Keratinocyte (primary cell): Measurements from ENCODE around the gene FHL1. TPM values are rescaled to one million over a fixed set of nuclear protein-coding genes. Genes with fewer than 3 reads are reported as not detected.

Source experiments
- DNase-seq: peaks from one replicate; pipeline ENCODE4 v3.0.0-alpha.2; 2011; ENCODE audit warnings: low read depth, missing footprints, low spot score
- FAIRE-seq: peaks from 2 replicates; lab custom pipeline; 2011; peaks lifted over from hg19 to GRCh38; lab: Jason Lieb, UNC
- H2AFZ ChIP-seq: 2 replicates; pipeline ENCODE4 v1.6.0; 2012; ENCODE audit warnings: low read length, control low read depth, inconsistent platforms; ENCODE audit not compliant: control insufficient read depth
- H3K27ac ChIP-seq: 2 replicates; pipeline ENCODE4 v1.5.1; 2011; ENCODE audit warnings: low read length; ENCODE audit not compliant: control insufficient read depth, insufficient read depth
- H3K27me3 ChIP-seq: 3 replicates; pipeline ENCODE4 v1.6.0; 2011; ENCODE audit warnings: low read length; ENCODE audit not compliant: control insufficient read depth, insufficient read depth; ENCODE audit errors: extremely low read depth
- H3K36me3 ChIP-seq, 2 experiments: 2 replicates in 1 of 2; 3 replicates in 1 of 2; pipeline ENCODE4 v1.5.1; 2011; ENCODE audit warnings: low read length in 2 of 2, mild to moderate bottlenecking in 1 of 2; ENCODE audit not compliant: control insufficient read depth in 2 of 2, insufficient read depth in 2 of 2; ENCODE audit errors: extremely low read depth in 1 of 2
- H3K4me1 ChIP-seq: 3 replicates; pipeline ENCODE4 v1.5.1; 2011; ENCODE audit warnings: low read length; ENCODE audit not compliant: control insufficient read depth, insufficient read depth; ENCODE audit errors: extremely low read depth
- H3K4me2 ChIP-seq: 3 replicates; pipeline ENCODE4 v1.6.0; 2011; ENCODE audit warnings: low read depth, low read length; ENCODE audit not compliant: control insufficient read depth, insufficient read depth; ENCODE audit errors: extremely low read depth
- H3K4me3 ChIP-seq, 3 experiments: fragments of 200-600 bp in 1 of 3; sonication (generic) in 1 of 3; 2 replicates in 2 of 3; 3 replicates in 1 of 3; pipeline ENCODE4 v1.5.1; 2011 to 2016; ENCODE audit warnings: low read length in 3 of 3, mild to moderate bottlenecking in 3 of 3, control low read depth in 2 of 3, inconsistent platforms in 1 of 3, low read depth in 1 of 3, mixed read lengths in 1 of 3, mixed run types in 1 of 3, moderate library complexity in 1 of 3; ENCODE audit not compliant: control insufficient read depth in 2 of 3, insufficient read depth in 2 of 3; ENCODE audit errors: extremely low read depth in 1 of 3
- H3K79me2 ChIP-seq: 2 replicates; pipeline ENCODE4 v1.6.0; 2012; ENCODE audit warnings: low read length; ENCODE audit not compliant: control insufficient read depth, insufficient read depth
- H3K9ac ChIP-seq: 3 replicates; pipeline ENCODE4 v1.6.0; 2011; ENCODE audit warnings: low read length; ENCODE audit not compliant: control insufficient read depth, insufficient read depth; ENCODE audit errors: extremely low read depth
- H3K9me1 ChIP-seq: 3 replicates; pipeline ENCODE4 v1.6.0; 2011; ENCODE audit warnings: low read length; ENCODE audit not compliant: control insufficient read depth, insufficient read depth; ENCODE audit errors: extremely low read depth
- H3K9me3 ChIP-seq: 2 replicates; pipeline ENCODE4 v1.5.1; 2012; ENCODE audit warnings: low read depth, low read length; ENCODE audit not compliant: control insufficient read depth
- H4K20me1 ChIP-seq: 3 replicates; pipeline ENCODE4 v1.6.0; 2011; ENCODE audit warnings: low read length; ENCODE audit not compliant: control insufficient read depth, insufficient read depth; ENCODE audit errors: extremely low read depth
- CTCF ChIP-seq, 3 experiments: IDR thresholded peaks in 1 of 3; conservative IDR thresholded peaks in 1 of 3; optimal IDR thresholded peaks in 1 of 3; 2 replicates in 2 of 3; 3 replicates in 1 of 3; pipeline versions ENCODE3 to v1.5.1; 2011; ENCODE audit warnings: low read length in 3 of 3, mild to moderate bottlenecking in 3 of 3, moderate library complexity in 2 of 3, control low read depth in 1 of 3, inconsistent platforms in 1 of 3; ENCODE audit not compliant: insufficient read depth in 2 of 3; ENCODE audit errors: extremely low read depth in 1 of 3
- EZH2 ChIP-seq: IDR thresholded peaks from one replicate; pipeline ENCODE4 v1.6.1; 2012; ENCODE audit warnings: inconsistent platforms, mild to moderate bottlenecking, low read length, moderate library complexity
- dilution Hi-C: fragments of 300-500 bp; cut with MboI; formaldehyde crosslinking; loops from one replicate; pipeline ENCODE4 v1.7.0; 2020; ENCODE audit warnings: low sequenced_read_pairs; ENCODE audit not compliant: extremely low pct_ligation_motif_present
- polyA plus RNA-seq, 5 experiments: library from polyadenylated mRNA; depleted of rRNA in 3 of 5; stranded (reverse) in 3 of 5; stranded (forward) in 1 of 5; unstranded in 1 of 5; fragments of >200 nt; gene quantifications; 1 replicate in 1 of 5; 2 replicates in 3 of 5; 3 replicates in 1 of 5; pipeline versions ENCODE4 v1.2.1 to v1.2.3, GENCODE V29; 2011 to 2012; ENCODE audit warnings: missing spikeins in 2 of 5, low read depth in 1 of 5, low replicate concordance in 1 of 5

The FHL1 gene
- polyA plus RNA-seq, 1 donor (not counting 4 experiments of a cell fraction or from before 2014, with no cell fraction given) = 203 TPM

GRCh38 chrX:136256026-136256425 is 108.7 kb downstream of the FHL1 start:
- Histone ChIP-seq H3K27ac (no peak overlapping the region), H3K36me3 (no peaks in the 10 kb centered on the region), H3K79me2 (no peaks in the 10 kb centered on the region), H3K27me3 (no peaks in the 10 kb centered on the region), H3K9me3 (no peaks in the 10 kb centered on the region), H3K9ac (no peak overlapping the region), H3K9me1 (no peaks in the 10 kb centered on the region), H4K20me1 (no peaks in the 10 kb centered on the region), H3K4me3 (no peak overlapping the region), H2AFZ (no peak overlapping the region), H3K4me1 (peaks cover 16% of the 10 kb centered on the region), H3K4me2 (no peak overlapping the region)
- no peak for DNase-seq
- FAIRE-seq = no peak
- TF ChIP-seq CTCF (optimal IDR thresholded peaks at IDR 0.05 in 1 of 3, IDR thresholded peaks at IDR 0.05 in 1 of 3, conservative IDR thresholded peaks at IDR 0.05 in 1 of 3; ENCODE audit: extremely low read depth in 1 of 3, insufficient read depth in 2 of 3, low read length in 3 of 3) = no peak
- dilution Hi-C loops = no loop called here

GRCh38 chrX:136258951-136259350 is 111.6 kb downstream of the FHL1 start:
- Histone ChIP-seq H3K9ac (no peak overlapping the region), H3K4me1 (peaks cover 14% of the 10 kb centered on the region), H3K27me3 (no peaks in the 10 kb centered on the region), H3K79me2 (no peaks in the 10 kb centered on the region), H3K27ac (no peak overlapping the region), H4K20me1 (no peaks in the 10 kb centered on the region), H3K4me3 (no peak overlapping the region), H3K36me3 (no peaks in the 10 kb centered on the region), H3K9me1 (no peaks in the 10 kb centered on the region), H3K4me2 (no peak overlapping the region), H2AFZ (no peak overlapping the region), H3K9me3 (no peaks in the 10 kb centered on the region)
- DNase-seq (no peak), FAIRE-seq (no peak)
- TF ChIP-seq CTCF (optimal IDR thresholded peaks at IDR 0.05 in 1 of 3, IDR thresholded peaks at IDR 0.05 in 1 of 3, conservative IDR thresholded peaks at IDR 0.05 in 1 of 3; ENCODE audit: extremely low read depth in 1 of 3, insufficient read depth in 2 of 3, low read length in 3 of 3) (no peak), EZH2 (no peak)
- dilution Hi-C loops = no loop called here
